A549 (cell line): Measurements from ENCODE around the gene RNF2. TPM values are rescaled to one million over a fixed set of nuclear protein-coding genes. Genes with fewer than 3 reads are reported as not detected.

Source experiments
- ATAC-seq, 2 experiments: fragments of 200-7000 bp in 1 of 2; fragments of >200 bp in 1 of 2; cut with Nextera tagmentation in 1 of 2; cut with Tn5 transposase in 1 of 2; 3 replicates each; pipeline versions ENCODE4 v1.8.0 to v1.9.1; 2018 to 2020; ENCODE audit warnings: mild to moderate bottlenecking in 1 of 2, moderate library complexity in 1 of 2
- CTCF ChIA-PET: fragments of 300-600 bp; sonication (Branson Sonifier 250); formaldehyde crosslinking; extraction: SDS; loops from one replicate; lab custom pipeline; 2021; ENCODE audit warnings: antibody characterized with exemption, inconsistent platforms; lab: Yijun Ruan, JAX
- POLR2A ChIA-PET: fragments of 350-600 bp; formaldehyde crosslinking; extraction: SDS; loops from one replicate; lab custom pipeline; 2021; ENCODE audit warnings: antibody characterized with exemption, inconsistent platforms; lab: Yijun Ruan, JAX
- DNase-seq, 2 experiments: peaks; one replicate each; pipeline versions ENCODE4 v3.0.0 to v3.0.0-alpha.2; 2011 to 2016; ENCODE audit warnings: low read depth in 1 of 2, low spot score in 1 of 2
- FAIRE-seq: peaks from 2 replicates; lab custom pipeline; 2011; peaks lifted over from hg19 to GRCh38; lab: Jason Lieb, UNC
- H3K27ac ChIP-seq, 2 experiments: fragments of >200 bp; sonication (Bioruptor Twin); formaldehyde crosslinking; 3 replicates each; pipeline ENCODE4 v1.5.1; 2016 to 2017
- H3K4me1 ChIP-seq: fragments of >200 bp; sonication (Bioruptor Twin); formaldehyde crosslinking; 3 replicates; pipeline ENCODE4 v1.6.1; 2016
- H3K4me2 ChIP-seq: fragments of >200 bp; sonication (Bioruptor Twin); formaldehyde crosslinking; 3 replicates; pipeline ENCODE4 v1.6.1; 2016
- H3K4me3 ChIP-seq: fragments of >200 bp; sonication (Bioruptor Twin); formaldehyde crosslinking; 3 replicates; pipeline ENCODE4 v1.5.1; 2016
- H3K9me3 ChIP-seq: fragments of >200 bp; sonication (Bioruptor Twin); formaldehyde crosslinking; 3 replicates; pipeline ENCODE4 v1.6.1; 2016
- BHLHE40 ChIP-seq: IDR thresholded peaks from 2 replicates; pipeline ENCODE4 v1.6.1; 2012; ENCODE audit warnings: low read depth, low read length, inconsistent platforms
- CHD4 ChIP-seq: fragments of 200-600 bp; sonication (generic); IDR thresholded peaks from 2 replicates; pipeline ENCODE4 v1.6.1; 2016; ENCODE audit warnings: antibody characterized with exemption, mild to moderate bottlenecking, borderline replicate concordance
- EHF ChIP-seq: fragments of 250-450 bp; sonication (Bioruptor Pico); IDR thresholded peaks from 2 replicates; pipeline ENCODE4 v1.5.0; 2020; ENCODE audit warnings: mild to moderate bottlenecking
- EHMT2 ChIP-seq: fragments of 200-600 bp; sonication (generic); IDR thresholded peaks from 2 replicates; pipeline ENCODE4 v1.6.1; 2016; ENCODE audit warnings: antibody characterized with exemption, low read depth, mild to moderate bottlenecking, moderate library complexity
- FOSL2 ChIP-seq, 2 experiments: fragments of 450-650 bp in 1 of 2; fragments of >200 bp in 1 of 2; sonication (Bioruptor Twin) in 1 of 2; formaldehyde crosslinking; IDR thresholded peaks; 2 replicates each; pipeline versions ENCODE4 v1.5.0 to v1.6.1; 2016 to 2020; ENCODE audit warnings: mild to moderate bottlenecking in 1 of 2, moderate library complexity in 1 of 2
- FOXS1 ChIP-seq: fragments of 250-450 bp; sonication (Bioruptor Pico); IDR thresholded peaks from 2 replicates; pipeline ENCODE4 v1.5.0; 2020; ENCODE audit warnings: mild to moderate bottlenecking, moderate library complexity
- GATA3 ChIP-seq: IDR thresholded peaks from 2 replicates; pipeline ENCODE4 v1.6.1; 2012; ENCODE audit warnings: borderline replicate concordance
- HES2 ChIP-seq: fragments of >200 bp; sonication (Bioruptor Twin); formaldehyde crosslinking; IDR thresholded peaks from 2 replicates; pipeline ENCODE4 v1.6.1; 2016
- HEYL ChIP-seq: fragments of 250-450 bp; sonication (Bioruptor Pico); IDR thresholded peaks from 2 replicates; pipeline ENCODE4 v1.8.0; 2021; ENCODE audit warnings: mild to moderate bottlenecking, moderate library complexity
- HOXA7 ChIP-seq: fragments of 250-450 bp; sonication (Bioruptor Pico); IDR thresholded peaks from 2 replicates; pipeline ENCODE4 v1.5.0; 2020; ENCODE audit warnings: mild to moderate bottlenecking, moderate library complexity
- HOXB13 ChIP-seq: fragments of 250-450 bp; sonication (Bioruptor Pico); IDR thresholded peaks from 2 replicates; pipeline ENCODE4 v1.5.0; 2020; ENCODE audit warnings: low read depth, mild to moderate bottlenecking, moderate library complexity
- HOXB5 ChIP-seq: fragments of 250-450 bp; sonication (Bioruptor Pico); IDR thresholded peaks from 2 replicates; pipeline ENCODE4 v1.5.0; 2020; ENCODE audit warnings: mild to moderate bottlenecking, moderate library complexity
- JUN ChIP-seq, 2 experiments: fragments of >200 bp; sonication (Bioruptor Twin); formaldehyde crosslinking; IDR thresholded peaks; 2 replicates in 1 of 2; 3 replicates in 1 of 2; pipeline ENCODE4 v1.6.1; 2016 to 2017
- JUNB ChIP-seq: fragments of >200 bp; sonication (Bioruptor Twin); formaldehyde crosslinking; IDR thresholded peaks from 2 replicates; pipeline ENCODE4 v1.6.1; 2016
- KDM5A ChIP-seq: fragments of 200-600 bp; sonication (generic); IDR thresholded peaks from 2 replicates; pipeline ENCODE4 v1.6.1; 2016; ENCODE audit warnings: antibody characterized with exemption, mild to moderate bottlenecking
- MAFK ChIP-seq: fragments of 450-650 bp; IDR thresholded peaks from 2 replicates; pipeline ENCODE4 v1.6.1; 2014; ENCODE audit not compliant: partially characterized antibody
- NFE2L2 ChIP-seq: fragments of 150-350 bp; conservative IDR thresholded peaks from 2 replicates; pipeline ENCODE4 v1.6.1; 2014; ENCODE audit warnings: low read length
- NPAS2 ChIP-seq: fragments of 250-450 bp; sonication (Bioruptor Pico); IDR thresholded peaks from 2 replicates; pipeline ENCODE4 v1.8.0; 2022; ENCODE audit warnings: mild to moderate bottlenecking, moderate library complexity, borderline replicate concordance
- NR3C1 ChIP-seq: fragments of >200 bp; sonication (Bioruptor Twin); formaldehyde crosslinking; IDR thresholded peaks from 3 replicates; pipeline ENCODE4 v1.6.1; 2017
- PHF8 ChIP-seq: fragments of 200-600 bp; sonication (generic); IDR thresholded peaks from 2 replicates; pipeline ENCODE4 v1.6.1; 2016; ENCODE audit warnings: low read depth, mild to moderate bottlenecking, antibody characterized with exemption, moderate library complexity, borderline replicate concordance
- POLR2A ChIP-seq: IDR thresholded peaks from 2 replicates; pipeline ENCODE4 v1.6.1; 2012; ENCODE audit warnings: mild to moderate bottlenecking, low read length
- POLR2AphosphoS2 ChIP-seq: conservative IDR thresholded peaks from 2 replicates; pipeline ENCODE4 v1.6.1; 2012; ENCODE audit warnings: low read length, improper control_type of control experiment, inconsistent platforms
- REST ChIP-seq: fragments of 200-600 bp; sonication (generic); IDR thresholded peaks from 2 replicates; pipeline ENCODE4 v1.6.1; 2016; ENCODE audit warnings: antibody characterized with exemption, mild to moderate bottlenecking, moderate library complexity
- RFX5 ChIP-seq: fragments of 450-650 bp; IDR thresholded peaks from 2 replicates; pipeline ENCODE4 v1.7.1; 2014; ENCODE audit warnings: antibody characterized with exemption, mild to moderate bottlenecking, moderate library complexity
- RNF2 ChIP-seq: fragments of 200-600 bp; sonication (generic); IDR thresholded peaks from 2 replicates; pipeline ENCODE4 v1.6.1; 2016; ENCODE audit warnings: low read depth, mild to moderate bottlenecking, antibody characterized with exemption, moderate library complexity, borderline replicate concordance
- SMC3 ChIP-seq: fragments of >200 bp; sonication (Bioruptor Twin); formaldehyde crosslinking; IDR thresholded peaks from 3 replicates; pipeline ENCODE4 v1.6.1; 2018; ENCODE audit warnings: inconsistent platforms
- TP53 ChIP-seq: fragments of 250-450 bp; sonication (Bioruptor Pico); IDR thresholded peaks from 2 replicates; pipeline ENCODE4 v1.5.0; 2021; ENCODE audit warnings: mild to moderate bottlenecking, moderate library complexity
- ZC3H11A ChIP-seq: fragments of 450-650 bp; IDR thresholded peaks from 2 replicates; pipeline ENCODE4 v1.6.1; 2014; ENCODE audit warnings: antibody characterized with exemption, mild to moderate bottlenecking
- ZFP36 ChIP-seq: fragments of 450-650 bp; IDR thresholded peaks from 2 replicates; pipeline ENCODE4 v1.6.1; 2014; ENCODE audit warnings: borderline replicate concordance; ENCODE audit not compliant: partially characterized antibody
- ZNF302 ChIP-seq: fragments of 250-450 bp; sonication (Bioruptor Pico); IDR thresholded peaks from 2 replicates; pipeline ENCODE4 v1.9.0; 2021; ENCODE audit warnings: inconsistent platforms, mild to moderate bottlenecking, moderate library complexity
- ZSCAN20 ChIP-seq: fragments of 250-450 bp; sonication (Bioruptor Pico); IDR thresholded peaks from 2 replicates; pipeline ENCODE4 v1.8.0; 2022; ENCODE audit warnings: mild to moderate bottlenecking, moderate library complexity
- WGBS: methylation state at CpG from one replicate; pipeline ENCODE4 v1.1.6; 2017; ENCODE audit errors: missing lambda C conversion rate; 5-methylcytosine and 5-hydroxymethylcytosine counted together
- polyA minus RNA-seq: library from RNA; depleted of rRNA, polyadenylated mRNA; stranded (reverse); fragments of >200 nt; gene quantifications from 2 replicates; pipeline ENCODE4 v1.2.3, GENCODE V29; 2011; rRNA and poly(A)+ RNA removed
- polyA plus RNA-seq, 4 experiments: library from polyadenylated mRNA; depleted of rRNA in 3 of 4; stranded (reverse); fragments of >200 nt; fragmentation: RNase III in 1 of 4; extraction: RNeasy Plus Mini Kit Qiagen cat#74134 plus additional on column Dnase treatment in 1 of 4; gene quantifications; 2 replicates in 3 of 4; 3 replicates in 1 of 4; pipeline ENCODE4 v1.2.3, GENCODE V29; 2011 to 2017
- TF ChIP-seq, protein P1 (sequence below): fragments of 250-450 bp; sonication (Bioruptor Pico); IDR thresholded peaks from 2 replicates; pipeline ENCODE4 v1.5.0; 2021; ENCODE audit warnings: mild to moderate bottlenecking, moderate library complexity, borderline replicate concordance
- TF ChIP-seq, protein P2 (sequence below): IDR thresholded peaks from 2 replicates; pipeline ENCODE4 v1.6.1; 2012
- TF ChIP-seq, protein P3 (sequence below): IDR thresholded peaks from 2 replicates; pipeline ENCODE4 v1.6.1; 2012; ENCODE audit warnings: low read depth, borderline replicate concordance

The RNF2 gene
- polyA plus RNA-seq (2011; rRNA removed): 38.2 and 39.0 TPM in 2 replicates
- 11.1 and 11.4 TPM in 2 replicates for polyA plus RNA-seq (2012; cell fraction: cytosol; rRNA removed)
- polyA plus RNA-seq (2012; cell fraction: nucleus; rRNA removed): 3.2 and 3.7 TPM in 2 replicates
- polyA plus RNA-seq (2017; fragmentation: RNase III; extraction: RNeasy Plus Mini Kit Qiagen cat#74134 plus additional on column Dnase treatment): 15.0 to 18.3 TPM (median 16.6 TPM) in 3 replicates
- polyA minus RNA-seq: 21.3 and 24.6 TPM in 2 replicates

DNA sequence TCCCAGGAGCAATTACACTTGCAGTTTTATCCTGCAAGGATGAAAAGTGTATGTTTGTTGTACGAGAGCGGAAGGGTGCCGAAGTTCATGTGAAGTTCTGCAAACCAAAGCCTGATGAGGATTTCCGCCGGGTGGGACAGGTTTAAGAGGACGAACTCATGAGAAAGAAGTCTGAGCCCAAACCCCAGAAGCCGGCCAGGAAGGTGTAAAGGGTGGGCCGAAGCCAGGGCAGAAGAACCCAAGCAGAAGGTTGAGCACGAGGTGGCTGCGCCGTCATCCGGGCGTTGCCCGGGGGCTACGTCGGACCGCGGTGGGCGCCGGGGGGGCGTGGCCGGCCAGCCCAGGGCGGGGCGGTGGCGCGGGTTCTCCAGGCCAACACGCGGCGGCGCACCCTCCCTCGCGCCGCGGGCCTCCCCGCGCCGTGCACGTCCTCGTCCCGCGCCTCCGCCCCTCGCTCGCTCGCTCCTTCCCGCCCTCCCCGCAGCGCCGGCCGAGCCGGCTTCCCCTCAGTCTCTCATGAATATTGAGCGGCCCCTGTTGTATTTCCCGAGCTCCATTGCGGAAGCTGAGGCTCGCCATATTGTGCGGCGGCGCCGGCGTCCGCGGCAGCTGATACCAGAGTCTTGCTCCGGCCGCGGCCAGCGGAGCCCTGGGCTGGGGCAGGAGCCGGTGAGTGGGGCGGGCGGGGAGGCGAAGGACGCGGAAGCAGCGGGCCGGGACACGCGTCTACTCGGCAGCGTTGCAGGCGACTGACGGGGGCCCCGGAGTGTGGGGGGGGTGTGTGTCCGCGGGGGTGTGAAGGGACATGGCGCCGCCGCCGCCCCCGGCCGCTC, at the start of gene RNF2:
Gene RNF2, plus strand, starts transcription at position 578 of the 833 bp plus-strand sequence. CDS start 41,996 bp downstream, outside the sequence.
- 13% methylated on average over 12 of the region's 89 CpGs for WGBS
- H3K4me3 ChIP-seq: peak within 1 kb of the TSS; percentile 61
- POLR2A ChIA-PET: interaction anchor here (0.6 to 3.6 kb wide), 2 partner anchors 112 to 1916 kb away, joined by 3 to 14 read pairs; partner anchors contain the start of genes SWT1 and TRMT1L
- no peaks in the 10 kb centered on the region for H3K9me3 ChIP-seq
- CTCF ChIA-PET: interaction anchor here (0.5 to 1.1 kb wide), 5 partner anchors 8 to 240 kb away, joined by 3 read pairs; no protein-coding TSS in a partner anchor
- FAIRE-seq: no peak
- peak within 1 kb of the TSS; percentile 83 for H3K4me2 ChIP-seq
- peak; percentile 92 to 95 for ATAC-seq
- peaks cover 15% of the 10 kb centered on the region for H3K4me1 ChIP-seq
- peak; percentile 57 to 75 for DNase-seq
- peak within 1 kb of the TSS; percentile 90 to 94 for H3K27ac ChIP-seq
- no peak for TF ChIP-seq RFX5
- no peak for TF ChIP-seq ZNF302
- 0 out of 2 replicates have a peak, but pooled peaks have one; percentile 16 for TF ChIP-seq RNF2
- no peak for TF ChIP-seq BHLHE40
- no peak for TF ChIP-seq KDM5A
- no peak for TF ChIP-seq FOXS1 (CRISPR knock-in tag)
- TF ChIP-seq JUN (IDR thresholded peaks at IDR 0.05): peak; percentile 31 to 56; a peak in 3 of 5 replicates
- no peak for TF ChIP-seq HOXA7 (CRISPR knock-in tag)
- no peak for TF ChIP-seq ZFP36
- TF ChIP-seq FOSL2 (IDR thresholded peaks at IDR 0.05): no peak
- no peak for TF ChIP-seq FOSL2 (CRISPR knock-in tag; IDR thresholded peaks at IDR 0.05)
- no peak for TF ChIP-seq NR3C1
- TF ChIP-seq, protein P1, sequence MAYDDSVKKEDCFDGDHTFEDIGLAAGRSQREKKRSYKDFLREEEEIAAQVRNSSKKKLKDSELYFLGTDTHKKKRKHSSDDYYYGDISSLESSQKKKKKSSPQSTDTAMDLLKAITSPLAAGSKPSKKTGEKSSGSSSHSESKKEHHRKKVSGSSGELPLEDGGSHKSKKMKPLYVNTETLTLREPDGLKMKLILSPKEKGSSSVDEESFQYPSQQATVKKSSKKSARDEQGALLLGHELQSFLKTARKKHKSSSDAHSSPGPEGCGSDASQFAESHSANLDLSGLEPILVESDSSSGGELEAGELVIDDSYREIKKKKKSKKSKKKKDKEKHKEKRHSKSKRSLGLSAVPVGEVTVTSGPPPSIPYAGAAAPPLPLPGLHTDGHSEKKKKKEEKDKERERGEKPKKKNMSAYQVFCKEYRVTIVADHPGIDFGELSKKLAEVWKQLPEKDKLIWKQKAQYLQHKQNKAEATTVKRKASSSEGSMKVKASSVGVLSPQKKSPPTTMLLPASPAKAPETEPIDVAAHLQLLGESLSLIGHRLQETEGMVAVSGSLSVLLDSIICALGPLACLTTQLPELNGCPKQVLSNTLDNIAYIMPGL (CRISPR knock-in tag): no peak
- no peak for TF ChIP-seq NPAS2 (CRISPR knock-in tag)
- TF ChIP-seq, protein P2, sequence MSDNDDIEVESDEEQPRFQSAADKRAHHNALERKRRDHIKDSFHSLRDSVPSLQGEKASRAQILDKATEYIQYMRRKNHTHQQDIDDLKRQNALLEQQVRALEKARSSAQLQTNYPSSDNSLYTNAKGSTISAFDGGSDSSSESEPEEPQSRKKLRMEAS: peak; percentile 76; the same call in 1 of the 2 replicates
- TF ChIP-seq JUNB: no peak
- no peak for TF ChIP-seq HES2
- TF ChIP-seq ZSCAN20 (CRISPR knock-in tag): no peak
- 0 out of 2 replicates have a peak, but pooled peaks have one; percentile 52 for TF ChIP-seq HOXB13 (CRISPR knock-in tag)
- TF ChIP-seq POLR2AphosphoS2: no peak
- TF ChIP-seq TP53 (CRISPR knock-in tag): no peak
- TF ChIP-seq EHMT2: no peak
- TF ChIP-seq PHF8: peak; percentile 82
- TF ChIP-seq ZC3H11A: no peak
- 0 out of 2 replicates have a peak, but pooled peaks have one; percentile 19 for TF ChIP-seq EHF (CRISPR knock-in tag)
- TF ChIP-seq, protein P3, sequence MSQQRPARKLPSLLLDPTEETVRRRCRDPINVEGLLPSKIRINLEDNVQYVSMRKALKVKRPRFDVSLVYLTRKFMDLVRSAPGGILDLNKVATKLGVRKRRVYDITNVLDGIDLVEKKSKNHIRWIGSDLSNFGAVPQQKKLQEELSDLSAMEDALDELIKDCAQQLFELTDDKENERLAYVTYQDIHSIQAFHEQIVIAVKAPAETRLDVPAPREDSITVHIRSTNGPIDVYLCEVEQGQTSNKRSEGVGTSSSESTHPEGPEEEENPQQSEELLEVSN: peak; percentile 92
- 0 out of 2 replicates have a peak, but pooled peaks have one; percentile 66 for TF ChIP-seq HOXB5 (CRISPR knock-in tag)
- TF ChIP-seq SMC3: 0 out of 3 replicates have a peak, but pooled peaks have one; percentile 13
- TF ChIP-seq NFE2L2: no peak
- TF ChIP-seq MAFK: no peak
- no peak for TF ChIP-seq REST
- TF ChIP-seq CHD4: no peak
- TF ChIP-seq HEYL: no peak
- TF ChIP-seq POLR2A: peak; percentile 34
- TF ChIP-seq GATA3: no peak
